ENCODE results near the gene SLC6A6.

Gene SLC6A6

DNA sequence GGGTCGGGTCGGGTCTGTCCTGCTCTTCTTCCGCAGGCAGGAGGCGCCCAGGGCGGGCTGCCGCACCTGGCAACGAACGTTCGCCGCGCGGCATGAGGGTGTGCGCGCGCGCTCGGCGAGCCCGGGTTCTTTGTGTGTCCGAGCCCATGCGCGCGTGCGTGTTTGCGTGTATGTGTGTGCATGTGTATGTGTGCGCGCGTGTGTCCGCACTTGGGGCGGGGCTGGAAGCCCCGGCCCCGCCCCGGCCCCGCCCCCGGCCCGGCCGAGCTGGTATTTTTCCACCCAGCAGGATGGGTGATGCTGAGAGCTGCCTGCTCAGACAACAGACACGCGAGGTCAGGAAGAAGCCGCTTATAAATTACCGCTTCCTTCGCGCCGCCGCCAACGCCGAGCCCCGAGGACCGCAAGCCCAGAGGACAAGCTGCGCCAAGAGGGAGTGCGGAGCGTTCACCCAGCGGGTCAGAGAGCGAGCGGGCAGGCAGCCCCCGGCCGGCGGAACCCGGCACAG lies at the start of gene SLC6A6:
Gene SLC6A6 (plus strand): TSS at position 303 of the 508 bp plus-strand sequence. CDS start 41,029 bp downstream, outside the sequence.
- peak; percentile 96 for DNase-seq (ENCODE audit: low read depth, low spot score)

DNA sequence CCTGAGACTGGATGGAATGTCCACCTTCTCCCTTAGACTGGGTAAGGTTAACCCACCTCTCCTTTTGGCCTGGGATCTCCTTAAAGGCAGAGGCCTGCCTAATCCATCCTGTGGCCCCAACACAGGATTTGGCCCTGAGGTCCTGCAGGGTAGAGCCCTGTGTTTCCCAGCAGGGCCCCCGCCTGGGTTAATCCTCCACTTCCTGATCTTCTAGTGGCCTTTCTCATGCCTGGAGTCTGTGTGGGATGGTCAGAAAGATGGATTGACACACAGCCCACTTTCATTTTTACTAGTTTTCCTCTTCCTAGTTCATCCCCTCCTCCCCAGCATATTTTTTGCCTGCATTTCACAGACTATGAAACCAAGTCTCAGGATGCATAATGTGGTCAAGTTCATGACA lies 48.9 kb upstream of the SLC6A6 start:
- no peak for DNase-seq (ENCODE audit: low read depth, low spot score)

DNA sequence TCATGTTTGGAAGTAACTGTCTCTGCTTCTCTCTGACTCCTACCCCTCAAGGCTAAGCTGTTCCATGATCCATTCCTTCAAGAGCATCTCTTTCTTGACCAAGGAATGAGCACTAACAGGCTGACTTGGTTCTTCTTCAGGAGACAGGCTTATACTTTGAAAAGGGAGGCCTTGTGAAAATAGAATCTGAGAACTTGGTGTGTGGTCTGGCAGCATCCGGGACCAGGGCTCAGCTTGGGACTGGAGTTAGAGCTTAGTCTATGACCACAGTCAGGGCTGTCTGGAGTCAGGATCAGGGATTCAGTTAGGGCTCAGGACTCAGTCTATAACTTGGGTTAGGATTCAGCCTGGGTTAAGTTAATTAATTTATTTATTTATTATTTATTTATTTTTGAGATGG lies 44.9 kb upstream of the SLC6A6 start:
- no peak for DNase-seq (ENCODE audit: low read depth, low spot score)

DNA sequence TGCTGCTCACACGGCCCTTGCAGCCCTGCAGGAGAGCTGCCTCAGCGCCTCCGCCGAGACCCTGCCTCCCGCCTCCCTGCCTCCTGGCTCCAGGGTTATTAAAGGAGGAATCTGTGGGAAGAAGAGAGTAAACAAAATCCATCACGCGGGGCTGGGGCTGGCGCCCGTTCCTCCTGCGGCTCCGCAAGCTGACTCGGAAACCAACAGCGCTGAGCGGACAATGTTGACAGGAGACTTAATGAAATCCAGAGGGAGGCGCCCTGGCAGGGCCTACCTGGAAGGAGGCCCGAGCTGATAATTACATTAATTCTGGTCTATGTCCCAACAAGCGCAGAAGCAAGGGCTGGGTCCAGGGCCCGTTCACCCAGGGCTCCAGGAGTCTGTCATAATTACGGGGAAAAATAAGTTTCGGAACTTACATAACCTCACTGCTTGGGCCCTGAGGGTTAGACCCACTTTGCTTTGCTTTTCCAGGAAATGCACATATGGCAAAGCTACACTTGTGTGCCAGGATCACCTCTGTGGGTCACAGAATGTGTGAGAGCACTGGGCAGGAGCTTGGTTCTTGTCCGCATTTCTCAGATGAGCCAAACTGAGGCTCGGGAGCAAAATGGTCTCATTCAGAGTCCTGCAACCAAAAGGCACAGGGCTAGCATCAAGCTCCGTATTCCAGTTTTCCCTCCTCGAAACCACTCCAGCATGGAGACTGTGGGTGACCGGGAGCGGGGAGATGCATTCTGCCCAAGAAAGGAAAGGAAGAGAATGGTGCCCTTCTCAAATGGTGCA lies 43.8 kb upstream of the SLC6A6 start:
- peak; percentile 85 for DNase-seq (ENCODE audit: low read depth, low spot score)

DNA sequence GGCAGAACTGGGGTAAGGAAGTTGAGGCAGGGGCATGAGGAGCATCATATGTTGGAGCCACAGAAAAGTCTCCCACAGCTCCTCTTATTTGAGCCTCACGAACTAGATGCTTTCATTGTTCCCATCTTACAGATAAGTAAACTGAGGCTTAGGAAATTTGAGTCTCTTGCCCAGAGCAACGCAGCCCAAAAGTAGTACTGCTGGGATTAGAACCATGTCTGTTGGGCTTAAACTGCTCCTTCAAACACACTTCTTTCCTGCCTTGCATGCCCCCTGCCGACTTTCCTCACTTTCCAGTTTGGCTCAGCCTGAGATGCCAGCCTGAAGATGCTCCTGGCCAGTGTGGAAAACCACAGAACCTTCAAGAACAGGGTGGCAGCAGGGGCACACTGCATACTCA lies 43.1 kb upstream of the SLC6A6 start:
- no peak for DNase-seq (ENCODE audit: low read depth, low spot score)

DNA sequence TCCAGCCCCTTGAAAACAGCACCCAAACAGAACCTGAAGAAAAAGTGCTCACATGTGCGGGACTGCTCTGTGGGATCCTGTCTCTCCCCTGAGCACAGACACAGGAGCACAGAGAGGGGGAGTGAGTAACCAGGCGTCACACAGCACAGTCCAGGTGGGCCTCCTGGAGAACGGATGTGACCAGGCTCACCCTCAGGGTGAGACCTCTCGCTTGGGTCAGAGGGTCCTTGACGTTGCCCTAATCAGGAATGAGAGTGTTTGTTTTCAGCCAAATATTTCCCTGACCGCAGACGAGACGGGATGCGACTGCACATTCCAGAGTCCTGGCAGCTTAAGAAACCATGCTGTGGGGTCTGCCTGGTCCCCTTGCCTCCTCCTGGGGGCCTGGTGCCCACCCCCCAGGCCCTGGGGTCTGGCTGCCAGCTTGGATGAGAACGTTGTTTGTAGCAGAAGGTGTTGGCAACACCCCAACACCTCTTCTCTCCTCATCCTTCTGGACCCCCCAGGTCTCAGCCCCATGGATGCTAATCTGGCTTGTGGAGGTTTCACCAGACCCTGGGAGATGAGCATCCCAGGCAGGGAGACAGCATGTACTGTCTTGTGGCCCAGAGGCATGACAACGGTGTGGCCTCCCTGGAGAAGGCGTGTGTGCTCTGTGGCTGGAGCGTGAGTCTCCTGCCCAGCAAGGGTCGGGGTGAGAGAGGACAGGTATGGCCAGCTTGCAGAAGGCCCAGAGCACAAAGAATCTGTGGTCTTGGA lies 42.1 kb upstream of the SLC6A6 start:
- DNase-seq (ENCODE audit: low read depth, low spot score): peak; percentile 57

DNA sequence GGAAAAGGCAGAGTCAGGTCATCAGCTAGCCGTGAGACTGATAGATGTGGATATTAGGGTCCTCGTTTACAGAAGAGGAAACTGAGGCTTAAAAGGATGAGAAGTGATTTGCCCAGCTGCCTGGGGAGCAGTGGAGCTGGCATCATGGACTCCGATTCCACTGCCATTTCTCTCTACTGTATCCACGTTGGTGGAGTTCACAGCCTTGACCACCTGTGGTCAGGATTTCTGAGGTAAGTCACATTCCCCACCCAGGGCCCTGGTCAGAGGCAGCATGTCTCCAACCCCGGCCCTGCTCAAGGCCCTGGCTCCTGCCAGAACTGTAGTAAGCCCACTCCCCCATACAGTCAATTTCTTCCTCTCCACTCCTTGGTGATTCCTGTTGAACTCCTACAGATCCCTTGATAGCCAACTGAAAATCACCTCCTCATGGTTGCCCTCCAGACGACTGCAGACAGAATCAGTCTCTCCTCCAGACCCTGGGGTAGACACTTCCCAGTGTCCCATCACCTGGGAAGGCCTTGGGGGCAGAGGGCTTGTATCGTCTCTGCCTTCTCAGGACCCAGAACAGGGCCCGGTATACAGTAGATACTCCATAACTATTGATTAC lies 41.2 kb upstream of the SLC6A6 start:
- DNase-seq (ENCODE audit: low read depth, low spot score): no peak

DNA sequence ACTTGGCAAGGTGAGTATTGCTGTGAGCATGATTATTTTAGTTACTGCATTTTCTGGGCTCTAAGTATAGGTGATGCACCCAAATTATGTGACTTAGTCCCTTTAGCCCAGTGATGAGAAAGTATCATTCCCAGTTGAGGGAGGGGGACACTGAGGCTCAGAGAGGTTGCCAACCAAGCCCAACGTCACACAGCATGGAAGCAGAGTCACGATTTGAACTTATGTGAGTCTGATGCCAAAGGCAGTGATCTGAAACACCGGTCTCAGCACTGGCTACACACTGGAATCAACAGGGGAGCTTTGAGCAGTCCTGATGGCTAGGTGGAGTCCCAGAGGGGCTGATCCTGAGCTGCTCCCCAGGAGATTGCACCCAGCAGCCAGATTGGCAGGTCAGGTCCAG lies 39.5 kb upstream of the SLC6A6 start:
- no peak for DNase-seq (ENCODE audit: low read depth, low spot score)

DNA sequence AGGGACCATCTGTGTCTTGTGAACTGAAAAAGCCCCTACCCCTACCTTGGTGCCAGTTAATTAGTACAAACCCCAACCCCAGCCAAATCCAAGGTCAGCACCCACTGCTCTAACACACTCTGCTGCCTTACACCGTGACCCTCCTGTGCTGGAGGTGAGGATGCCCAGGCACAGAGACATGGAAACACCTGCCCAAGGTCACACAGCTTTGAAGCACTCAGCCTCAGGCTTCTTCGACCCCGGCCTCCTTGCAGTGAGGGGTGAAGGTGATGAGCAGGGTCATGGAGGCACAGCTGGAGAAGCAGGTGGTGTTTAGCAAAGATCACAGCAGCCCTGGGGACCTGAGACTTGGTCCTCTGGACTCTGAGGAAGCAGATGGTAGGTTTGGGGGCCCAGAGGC lies 39.0 kb upstream of the SLC6A6 start:
- no peak for DNase-seq (ENCODE audit: low read depth, low spot score)

DNA sequence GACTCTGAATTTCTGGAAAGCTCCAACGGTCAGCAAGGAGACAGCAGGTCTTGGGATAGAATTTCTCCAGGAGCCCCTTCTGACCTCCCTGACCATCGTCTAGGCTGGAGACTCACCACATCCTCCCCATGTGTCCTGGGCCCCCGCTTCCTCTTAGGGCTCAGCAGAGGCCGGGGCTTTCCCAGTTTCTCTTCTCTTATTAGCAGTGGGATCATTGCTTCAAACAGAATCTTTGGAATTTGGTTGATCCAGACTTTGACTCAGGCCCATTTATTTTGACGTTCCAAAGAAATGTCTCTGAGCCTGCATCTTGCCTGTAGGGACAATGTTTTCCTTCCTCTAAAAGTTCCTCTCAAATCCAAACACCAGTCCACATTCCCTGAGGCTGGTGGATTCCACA lies 38.4 kb upstream of the SLC6A6 start:
- peak; percentile 28 for DNase-seq (ENCODE audit: low read depth, low spot score)

DNA sequence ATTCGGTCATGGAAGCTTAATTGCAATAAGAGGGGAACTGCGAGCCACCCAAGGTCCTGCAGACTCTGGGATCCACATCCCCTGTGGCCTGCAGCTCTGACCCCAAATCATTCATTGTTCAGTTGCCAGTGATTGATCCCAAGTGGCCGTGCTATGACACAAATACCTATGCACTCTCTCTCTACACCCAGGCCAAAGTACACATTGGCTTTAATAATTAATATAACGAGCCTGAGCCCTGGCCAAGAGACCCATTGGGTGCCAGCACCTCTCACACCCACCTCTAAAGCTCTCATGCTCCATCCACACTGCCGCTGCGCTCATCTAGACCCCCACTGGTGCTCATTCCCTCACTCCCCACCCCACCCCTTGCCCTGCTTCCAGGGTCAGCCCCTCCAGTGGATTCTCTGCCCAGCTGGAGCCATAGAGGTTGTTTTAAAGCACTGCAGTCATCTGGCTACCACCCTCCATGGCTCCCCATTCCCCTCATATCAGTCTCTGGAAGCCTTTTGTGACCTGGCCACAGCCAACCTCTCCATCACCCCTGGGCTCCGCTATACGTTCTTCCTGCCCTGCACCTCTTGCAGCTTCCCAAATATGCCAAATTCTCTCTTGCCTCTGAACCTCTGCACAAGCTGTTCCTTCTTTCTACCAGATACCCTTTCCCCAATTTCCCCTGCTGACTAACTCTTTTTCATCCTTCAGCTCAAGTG lies 37.7 kb upstream of the SLC6A6 start:
- DNase-seq (ENCODE audit: low read depth, low spot score): no peak

DNA sequence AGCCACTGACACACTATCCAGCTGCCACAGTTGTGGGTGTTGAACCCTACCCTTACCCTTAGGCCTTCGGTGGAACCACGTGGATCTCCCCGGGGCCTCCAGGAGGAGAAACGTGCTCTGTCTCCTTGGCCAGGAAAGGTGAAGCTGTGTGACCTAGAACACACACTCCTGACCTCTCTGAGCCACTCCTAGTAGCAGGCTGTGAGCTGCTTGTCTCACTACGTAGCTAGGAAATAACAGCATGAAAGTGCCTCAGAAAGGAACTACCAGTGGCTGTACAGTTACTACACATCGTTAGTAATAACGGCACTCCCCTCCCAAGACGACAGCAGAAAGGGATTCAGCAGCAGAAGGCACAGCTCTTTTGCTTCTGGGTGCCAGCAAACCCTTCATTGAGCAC lies 36.2 kb upstream of the SLC6A6 start:
- no peak for DNase-seq (ENCODE audit: low read depth, low spot score)

DNA sequence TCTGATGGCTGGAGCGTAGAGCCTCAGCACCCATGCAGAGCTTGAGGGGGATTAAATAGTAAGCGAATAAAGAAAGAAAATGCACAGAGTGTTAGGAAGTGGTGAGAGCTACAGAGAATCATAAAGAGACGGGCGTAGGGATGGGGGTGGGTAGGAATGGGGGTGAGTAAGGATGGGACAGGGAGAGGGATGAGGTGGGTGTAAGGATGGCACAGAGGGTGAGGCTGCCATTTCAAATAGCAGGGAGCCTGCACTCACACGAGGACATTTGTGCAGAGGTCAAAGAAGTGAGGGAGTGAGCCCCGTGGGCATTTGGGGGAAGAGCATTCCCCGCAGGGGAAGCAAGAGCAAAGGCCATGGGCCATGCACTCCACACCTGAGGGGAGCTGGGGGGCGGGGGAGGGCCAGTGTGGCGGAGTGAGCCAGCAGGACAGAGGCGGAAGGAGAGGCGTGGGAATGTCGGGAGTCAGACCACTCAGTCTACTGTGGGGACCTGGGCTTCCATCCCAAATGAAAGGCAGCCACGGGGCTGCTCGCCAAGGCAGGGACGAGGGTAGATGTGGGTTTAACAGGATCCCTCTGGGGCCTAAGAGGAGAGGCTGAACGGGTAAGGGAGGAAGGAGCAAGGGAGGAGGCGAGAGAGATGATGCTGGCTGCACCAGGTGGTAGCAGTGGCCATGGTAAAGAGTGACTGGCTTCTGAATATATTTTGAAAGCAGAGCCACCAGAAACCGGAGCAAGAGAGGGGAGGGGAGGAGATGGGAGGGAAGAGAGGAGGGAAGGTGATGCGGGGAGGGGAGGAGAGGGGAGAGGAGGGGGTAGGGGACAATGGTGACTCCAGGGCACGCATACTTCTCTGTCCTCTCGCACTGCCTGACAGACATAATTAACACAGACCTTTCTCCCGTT lies 35.2 kb upstream of the SLC6A6 start:
- no peak for DNase-seq (ENCODE audit: low read depth, low spot score)

DNA sequence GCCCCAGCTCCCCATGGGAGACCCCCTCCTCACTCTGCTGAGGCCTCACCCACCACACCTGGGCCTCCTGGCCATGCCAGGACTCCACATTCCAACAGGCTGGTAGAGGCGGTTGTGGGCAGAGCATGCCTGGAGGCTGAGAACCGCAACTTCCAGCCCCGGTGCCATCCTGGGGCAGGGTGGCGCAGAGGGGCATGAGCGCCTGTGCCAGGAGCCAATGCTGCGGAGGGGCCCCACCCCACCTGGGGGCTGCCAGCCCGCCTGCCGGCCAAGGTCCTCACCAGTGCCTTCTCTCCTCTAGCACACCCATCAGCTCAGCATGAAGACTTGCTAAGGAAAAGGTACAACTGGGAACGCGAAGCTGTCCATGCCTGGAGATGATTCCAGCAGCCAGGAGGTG lies 34.3 kb upstream of the SLC6A6 start:
- no peak for DNase-seq (ENCODE audit: low read depth, low spot score)

DNA sequence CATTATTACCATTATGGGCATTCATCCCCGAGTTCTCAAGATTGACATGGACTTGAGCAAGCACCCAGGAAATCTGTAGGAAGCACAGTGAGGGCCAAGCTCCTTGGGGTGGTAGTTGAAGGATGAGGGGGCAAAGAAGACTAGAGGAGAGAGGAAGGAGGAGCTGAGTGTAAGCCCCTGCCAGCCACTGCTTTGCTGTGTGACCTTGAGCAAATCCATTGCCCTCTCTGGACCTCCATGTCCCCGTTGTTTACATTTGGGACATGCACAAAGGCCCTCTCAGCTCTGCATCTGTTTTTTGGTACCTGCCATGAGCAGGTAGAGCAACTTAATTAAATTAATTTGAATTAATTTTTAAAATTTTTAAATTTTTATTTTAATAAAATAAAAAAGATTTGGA lies 33.5 kb upstream of the SLC6A6 start:
- DNase-seq (ENCODE audit: low read depth, low spot score): no peak

DNA sequence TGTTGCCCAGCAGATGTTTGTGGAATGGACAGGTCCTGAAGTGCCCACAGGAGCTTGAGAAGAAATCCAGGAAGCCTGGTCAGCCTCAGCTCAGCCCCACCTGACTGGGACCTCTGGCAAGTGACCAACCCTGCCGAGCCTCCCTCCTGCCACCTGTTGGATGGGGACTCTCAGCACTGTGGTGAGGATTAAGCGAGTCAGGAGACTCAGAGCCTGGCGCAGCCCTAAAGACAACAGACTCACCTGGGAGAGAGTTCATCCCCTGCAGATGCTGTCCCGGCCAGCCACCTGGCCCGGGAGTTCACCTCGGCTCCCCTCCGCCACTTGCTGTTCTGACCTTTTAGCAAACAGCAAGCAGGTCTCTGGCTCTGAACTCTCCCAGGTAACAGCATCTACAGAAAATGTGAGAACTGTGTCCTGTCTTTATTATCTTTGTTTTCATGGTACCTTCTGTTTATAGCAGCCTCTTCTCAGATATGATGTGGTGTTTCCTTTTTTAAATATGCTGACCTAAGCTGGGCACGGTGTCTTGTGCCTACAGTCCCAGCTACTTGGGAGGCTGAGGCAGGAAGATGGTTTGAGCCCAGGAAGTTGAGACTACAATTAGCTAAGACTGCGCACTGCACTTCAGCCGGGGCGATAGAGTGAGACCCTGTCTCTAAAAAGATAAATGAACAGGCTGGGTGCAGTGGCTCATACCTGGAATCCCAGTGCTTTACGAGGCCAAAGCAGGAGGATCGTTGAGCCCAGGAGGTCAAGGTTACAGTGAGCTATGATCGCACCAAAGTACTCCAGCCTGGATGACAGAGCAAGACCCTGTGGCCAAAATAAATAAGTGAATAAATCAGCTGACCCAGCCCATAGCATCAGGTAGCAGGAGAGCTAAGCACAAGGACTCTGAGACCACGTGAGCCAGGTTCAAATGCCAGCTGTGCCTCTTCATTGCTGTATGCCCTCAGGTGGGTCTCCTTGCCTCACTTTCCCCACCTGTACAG lies 32.4 kb upstream of the SLC6A6 start:
- no peak for DNase-seq (ENCODE audit: low read depth, low spot score)

DNA sequence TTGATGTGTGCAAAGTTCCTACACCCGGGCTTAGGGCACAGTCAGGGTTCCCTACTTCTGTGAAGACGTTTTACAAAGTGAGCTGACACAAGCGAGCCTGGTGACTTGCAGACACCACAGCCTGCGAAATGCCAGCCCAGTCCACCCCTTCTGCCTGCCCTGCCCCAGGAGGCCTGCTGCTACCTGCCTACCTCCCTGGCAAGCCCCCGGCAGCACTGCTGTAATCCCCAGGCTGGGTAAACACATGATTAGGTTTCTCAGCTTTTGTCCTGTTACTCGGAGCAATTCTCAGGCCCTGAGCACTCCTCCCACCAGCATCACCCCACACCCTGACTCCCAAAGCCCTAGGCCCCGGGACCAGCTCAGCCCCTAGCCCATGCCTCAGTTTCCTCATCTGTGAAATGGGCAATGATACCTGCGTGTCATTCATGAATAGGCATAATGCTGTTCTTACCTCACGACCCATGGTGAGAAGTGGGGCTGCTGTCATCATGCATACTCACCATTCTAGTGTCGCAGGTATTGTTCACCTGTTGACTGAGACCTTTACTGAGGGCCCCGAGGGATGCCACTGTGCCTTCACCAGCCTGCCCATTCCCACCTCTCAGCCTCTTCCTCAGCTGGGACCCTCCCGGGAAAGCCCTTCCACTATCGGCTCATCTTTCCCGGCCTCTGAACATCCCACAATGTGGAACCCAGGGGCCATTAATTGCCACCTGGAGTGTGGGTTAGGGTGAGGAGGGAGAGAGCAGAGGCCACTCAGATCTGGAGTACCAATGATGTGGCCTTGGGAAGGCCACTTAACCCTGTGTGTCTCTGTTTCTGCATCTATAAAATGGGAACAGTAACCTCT lies 31.5 kb upstream of the SLC6A6 start:
- no peak for DNase-seq (ENCODE audit: low read depth, low spot score)
